HG03565 (cell line): Measurements from ENCODE around the gene SOS2.
"Not testable (repeated sequence)": the region's sequence is repeated elsewhere in the genome, so short reads cannot be mapped to it uniquely, and the experiment has no call there.

Source experiments
- ATAC-seq: cut with Tn5 transposase; IDR thresholded peaks from one replicate; pipeline ENCODE4 v1.9.1; 2021; ENCODE audit warnings: mild to moderate bottlenecking, moderate library complexity; ENCODE audit not compliant: unreplicated experiment

SOS2 gene

GRCh38 chr14:50228313-50228712 is 3.1 kb downstream of the SOS2 start:
- no peak for ATAC-seq

- no peak for ATAC-seq
Observed at GRCh38 chr14:50225974-50226297, 5.4 kb downstream of the SOS2 start.

GRCh38 chr14:50225067-50225973 is 6.1 kb downstream of the SOS2 start:
- ATAC-seq, result no peak

GRCh38 chr14:50222055-50222613 is 9.2 kb downstream of the SOS2 start:
- ATAC-seq, result no peak

GRCh38 chr14:50218501-50218900 is 12.9 kb downstream of the SOS2 start:
- no peak for ATAC-seq

- no peak for ATAC-seq
Observed at GRCh38 chr14:50215416-50215815, 16.0 kb downstream of the SOS2 start.

GRCh38 chr14:50213795-50214194 is 17.6 kb downstream of the SOS2 start:
- no peak for ATAC-seq

- ATAC-seq, result no peak
Observed at GRCh38 chr14:50212726-50213125, 18.7 kb downstream of the SOS2 start.

GRCh38 chr14:50210074-50210473 is 21.3 kb downstream of the SOS2 start:
- no peak for ATAC-seq

GRCh38 chr14:50198499-50198898 is 32.9 kb downstream of the SOS2 start:
- ATAC-seq, result no peak

- no peak for ATAC-seq
Observed at GRCh38 chr14:50191499-50191898, 39.9 kb downstream of the SOS2 start.

- no peak for ATAC-seq
Observed at GRCh38 chr14:50186107-50186506, 45.3 kb downstream of the SOS2 start.

GRCh38 chr14:50173891-50174290 is 57.5 kb downstream of the SOS2 start:
- no peak for ATAC-seq

- ATAC-seq, result no peak
Observed at GRCh38 chr14:50171895-50172294, 59.5 kb downstream of the SOS2 start.

- not testable (repeated sequence) for ATAC-seq
Observed at GRCh38 chr14:50167381-50167780, 64.0 kb downstream of the SOS2 start.

GRCh38 chr14:50156111-50156510 is 75.3 kb downstream of the SOS2 start:
- no peak for ATAC-seq

- no peak for ATAC-seq
Observed at GRCh38 chr14:50148799-50149198, 82.6 kb downstream of the SOS2 start.

GRCh38 chr14:50139192-50139591 is 92.2 kb downstream of the SOS2 start:
- no peak for ATAC-seq

- ATAC-seq, result no peak
Observed at GRCh38 chr14:50127802-50128201, 103.6 kb downstream of the SOS2 start.

- no peak for ATAC-seq
Observed at GRCh38 chr14:50123062-50123461, 108.3 kb downstream of the SOS2 start.

- no peak for ATAC-seq
Observed at GRCh38 chr14:50122291-50122690, 109.1 kb downstream of the SOS2 start.

- no peak for ATAC-seq
Observed at GRCh38 chr14:50121486-50121885, 109.9 kb downstream of the SOS2 start.

GRCh38 chr14:50117456-50117855 is 113.9 kb downstream of the SOS2 start:
- ATAC-seq, result no peak
